GM18873 (cell line): Measurements from ENCODE around the gene DOCK2.

ENCODE experiments used
- ATAC-seq: cut with Tn5 transposase; IDR thresholded peaks from one replicate; pipeline ENCODE4 v1.9.1; 2021; ENCODE audit warnings: mild to moderate bottlenecking, moderate library complexity, moderate number of reproducible peaks; ENCODE audit not compliant: unreplicated experiment, low FRiP score

Gene DOCK2

DNA sequence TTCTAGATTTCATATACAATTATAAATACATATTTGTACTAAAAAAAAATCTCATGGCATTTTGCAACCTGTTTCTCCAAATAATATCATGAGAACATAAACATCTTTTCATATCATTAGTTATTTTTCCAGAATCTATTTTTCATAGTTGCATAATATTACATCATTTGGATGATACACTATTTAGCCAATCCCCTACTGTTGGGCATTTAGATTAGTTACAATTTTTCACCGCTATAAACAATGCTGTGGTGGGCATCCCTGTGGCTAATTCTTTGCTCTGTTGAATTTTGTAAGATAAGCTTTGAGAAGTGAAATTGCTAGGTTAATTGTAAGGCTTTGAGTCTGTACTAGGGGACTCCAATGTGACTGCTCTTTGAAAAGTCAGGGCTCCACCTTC is 466.4 kb downstream of the DOCK2 start:
- no peak for ATAC-seq

- ATAC-seq, result no peak
Measured at GRCh38 chr5:170104299-170104698, 467.2 kb downstream of the DOCK2 start.

DNA sequence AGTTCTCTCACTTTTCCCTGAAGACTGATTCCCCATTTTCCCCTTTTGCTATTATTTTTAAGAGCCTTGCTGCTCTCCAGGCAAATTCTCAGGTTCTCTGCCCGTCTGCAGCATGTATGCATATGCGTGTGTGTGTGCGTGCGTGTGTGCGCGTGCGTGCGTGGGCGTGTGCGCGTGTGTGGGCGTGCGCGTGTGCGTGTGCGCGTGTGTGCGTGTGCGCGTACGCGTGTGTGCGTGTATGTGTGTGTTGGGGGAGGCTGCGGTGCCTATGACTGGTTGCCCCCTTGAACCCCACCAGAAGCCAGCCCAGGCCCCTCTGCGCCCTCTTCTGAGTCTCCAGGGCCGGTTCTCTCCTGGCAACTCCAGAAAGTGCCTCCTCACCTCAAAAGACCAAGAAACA is 467.6 kb downstream of the DOCK2 start:
- no peak for ATAC-seq

- ATAC-seq, result no peak
Measured at GRCh38 chr5:170105642-170106611, 468.9 kb downstream of the DOCK2 start, which contains the start of gene FOXI1. Gene FOXI1 (plus strand): TSS chr5:170105897. CDS start chr5:170105958, 61 bp downstream.

DNA sequence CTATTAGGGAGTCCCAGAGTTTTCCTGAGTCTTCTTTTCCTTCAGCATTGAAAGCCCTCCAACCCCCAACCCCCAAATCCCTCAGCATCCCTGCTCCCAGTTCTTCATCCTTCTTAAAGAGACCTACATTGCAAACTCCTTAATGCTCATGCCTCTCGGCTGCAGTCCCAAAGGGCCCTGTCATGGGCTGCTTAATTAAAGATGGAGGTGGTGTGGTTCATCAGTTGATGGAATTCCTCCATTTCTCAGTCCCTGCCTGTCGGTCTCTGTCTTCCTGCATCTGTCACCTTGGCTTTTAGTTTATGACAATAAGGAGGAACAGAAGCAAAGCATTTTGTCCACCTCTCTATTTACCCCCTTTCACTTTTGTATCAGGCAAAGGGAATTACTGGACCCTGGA is 470.6 kb downstream of the DOCK2 start:
- no peak for ATAC-seq

DNA sequence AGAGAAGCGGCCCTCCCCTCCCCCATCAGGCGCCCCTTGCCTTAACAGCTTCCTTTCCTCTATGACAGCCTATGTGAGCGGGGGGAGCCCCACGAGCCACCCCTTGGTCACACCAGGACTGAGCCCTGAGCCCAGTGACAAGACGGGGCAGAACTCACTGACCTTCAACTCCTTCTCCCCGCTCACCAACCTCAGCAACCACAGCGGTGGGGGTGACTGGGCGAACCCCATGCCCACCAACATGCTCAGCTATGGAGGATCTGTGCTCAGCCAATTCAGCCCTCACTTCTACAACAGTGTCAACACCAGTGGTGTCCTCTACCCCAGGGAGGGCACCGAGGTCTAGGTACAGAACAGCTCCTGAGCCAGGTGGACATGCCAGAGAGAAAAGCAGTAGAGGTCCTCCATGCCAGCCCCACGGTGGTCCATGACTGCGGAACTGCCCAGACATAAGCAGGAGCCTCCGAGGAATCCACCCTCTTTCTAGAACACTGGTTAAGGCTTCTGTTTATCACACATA is 471.3 kb downstream of the DOCK2 start:
- no peak for ATAC-seq

- ATAC-seq, result no peak
Measured at GRCh38 chr5:170109059-170110031, 472.3 kb downstream of the DOCK2 start.

DNA sequence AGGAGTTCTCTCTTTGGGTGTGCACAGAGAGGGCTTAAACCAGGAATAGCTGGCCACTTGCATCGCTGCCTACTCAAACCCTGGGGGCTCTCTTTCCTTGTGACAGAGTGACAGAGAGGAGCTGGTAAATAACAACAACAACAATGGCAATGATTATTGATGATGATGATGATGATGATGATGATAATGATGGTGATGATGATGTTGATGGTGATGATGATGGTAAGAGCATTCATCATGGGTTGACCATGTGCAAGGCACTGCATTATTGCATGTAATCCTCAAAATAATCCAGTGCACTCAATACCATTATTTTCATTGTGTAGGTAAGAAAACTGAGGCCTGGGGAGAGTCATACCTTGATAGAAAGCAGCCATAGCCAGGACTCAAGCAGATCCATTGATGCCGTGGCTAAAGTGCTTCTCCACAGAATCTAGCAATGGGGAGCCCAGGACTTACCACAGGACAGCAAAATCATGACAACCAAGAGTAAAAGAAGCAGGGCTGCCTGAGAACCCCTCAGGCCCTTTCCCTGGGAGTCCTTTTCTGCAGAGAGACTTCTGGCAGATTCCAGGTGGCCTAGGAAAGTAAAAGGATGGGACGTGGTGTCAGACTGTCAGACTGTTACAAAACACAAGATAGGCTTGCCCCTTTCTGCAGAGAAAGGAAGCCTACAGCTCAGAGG is 473.5 kb downstream of the DOCK2 start:
- ATAC-seq, result no peak

DNA sequence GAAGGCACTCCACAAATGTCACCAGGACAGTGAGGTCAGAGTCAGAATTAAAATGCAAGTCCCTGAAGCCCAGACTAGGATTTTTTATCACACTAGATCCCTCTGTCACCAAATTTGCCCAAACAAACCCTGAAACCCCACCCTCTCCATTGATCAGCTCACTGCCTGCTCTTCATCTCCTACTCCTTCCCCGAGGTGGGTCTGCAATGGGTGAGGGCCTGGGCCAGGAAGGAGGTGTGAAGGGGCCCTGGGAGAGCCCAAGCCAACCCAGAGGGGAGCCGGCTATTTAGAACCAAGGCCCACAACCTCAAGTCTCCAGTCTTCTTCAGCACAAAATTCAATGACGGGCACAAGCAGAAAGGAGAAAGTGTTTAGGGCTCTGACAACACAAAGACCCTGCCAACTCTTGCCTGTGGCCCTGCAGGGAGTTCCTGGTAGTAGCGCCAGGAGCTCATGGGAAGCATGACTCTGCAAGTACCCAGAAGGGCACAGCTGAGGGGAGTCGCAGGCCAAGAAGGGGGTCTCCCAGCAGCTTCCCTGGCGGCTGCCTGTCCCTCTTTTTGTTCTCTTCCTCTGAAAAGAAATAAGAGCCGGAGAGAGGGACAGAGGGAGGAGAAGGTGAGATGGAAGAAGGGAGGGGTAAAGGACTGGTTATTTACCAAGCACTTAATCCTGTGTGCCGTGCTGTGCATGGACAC is 474.2 kb downstream of the DOCK2 start:
- ATAC-seq, result no peak

DNA sequence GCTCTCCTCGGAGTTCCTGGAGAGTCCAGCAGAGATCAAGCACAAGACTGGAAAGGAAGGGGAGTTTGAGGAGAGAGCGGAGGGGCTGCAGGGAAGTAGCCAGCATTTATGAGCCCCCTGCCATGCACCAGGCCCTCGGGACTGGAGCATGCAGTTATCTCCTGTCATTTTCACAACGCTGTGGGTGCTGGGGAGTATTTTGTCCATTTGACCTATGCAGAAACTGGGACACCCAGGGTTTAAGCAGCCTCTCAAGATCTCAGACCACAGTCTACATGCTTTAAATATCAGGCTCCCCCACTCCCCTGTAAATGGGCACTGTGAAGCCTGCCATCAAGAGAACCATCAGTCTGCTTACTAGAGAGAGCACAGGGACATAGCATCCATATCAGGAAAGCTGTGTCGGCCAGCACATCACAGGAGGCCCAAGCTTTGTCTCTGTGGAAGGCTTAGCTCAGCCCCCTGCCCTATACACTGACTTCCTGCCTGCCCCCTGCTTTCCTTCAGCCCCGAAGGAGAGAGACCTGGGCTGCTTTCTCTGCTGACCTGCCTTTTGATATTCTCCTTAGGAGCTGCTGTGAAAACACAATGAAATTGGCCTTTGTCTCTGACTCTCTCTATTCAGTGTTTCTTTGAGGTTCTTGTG is 475.9 kb downstream of the DOCK2 start:
- no peak for ATAC-seq

DNA sequence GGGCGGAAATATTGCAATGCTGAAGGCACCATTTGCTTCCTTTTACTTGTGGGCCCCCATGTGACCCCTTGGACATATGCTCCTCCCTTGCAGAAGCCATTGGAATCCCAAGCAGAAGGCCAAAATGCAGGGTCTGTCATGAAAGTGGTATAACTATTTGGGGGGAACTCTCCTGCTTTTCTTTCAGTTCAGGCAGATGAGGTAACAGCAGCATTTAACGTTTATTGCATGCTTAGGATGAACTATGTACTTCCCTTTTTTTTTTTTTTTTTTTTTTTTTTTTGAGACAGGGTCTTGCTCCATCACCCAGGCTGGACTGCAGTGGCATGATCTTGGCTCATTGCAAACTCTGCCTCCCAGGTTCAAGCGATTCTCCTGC is 476.4 kb downstream of the DOCK2 start:
- no peak for ATAC-seq

DNA sequence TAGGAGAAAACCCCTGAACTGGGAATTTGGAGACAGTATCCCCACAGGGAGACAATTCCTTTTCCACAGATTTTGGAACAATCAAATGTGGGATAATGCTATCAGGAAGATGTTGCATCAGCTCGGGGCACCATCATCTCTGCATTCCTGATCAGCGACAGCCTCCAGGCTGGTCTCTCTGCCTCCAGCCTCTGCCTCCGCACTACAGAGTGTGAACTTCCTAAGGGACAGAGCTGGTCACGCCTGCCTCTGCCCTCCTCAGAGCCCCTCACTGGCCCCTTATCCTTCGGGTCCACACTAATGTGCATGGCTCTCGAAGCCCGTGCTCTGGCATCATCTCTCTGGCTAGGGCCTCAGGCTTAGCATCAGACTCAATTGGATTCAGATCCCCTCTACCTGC is 477.2 kb downstream of the DOCK2 start:
- no peak for ATAC-seq

DNA sequence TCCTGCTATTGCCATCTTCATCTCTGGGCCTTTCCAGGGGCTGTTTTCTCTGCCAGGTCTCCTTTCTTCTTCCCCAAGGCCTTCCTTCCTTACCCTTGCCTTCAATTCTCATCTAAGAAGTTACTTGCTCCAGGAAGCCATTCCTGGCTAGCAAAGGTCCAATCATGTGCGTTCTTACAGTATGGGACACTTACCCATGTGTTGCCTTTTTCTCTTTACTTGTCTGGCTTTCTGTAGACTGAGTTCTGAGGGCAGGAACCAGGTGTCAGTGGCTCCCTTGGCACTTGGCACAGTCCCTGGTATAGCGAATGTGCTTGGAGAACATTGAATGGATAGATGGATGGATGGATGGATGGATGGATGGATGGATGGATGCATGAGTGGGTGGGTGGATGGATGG is 478.9 kb downstream of the DOCK2 start:
- no peak for ATAC-seq

DNA sequence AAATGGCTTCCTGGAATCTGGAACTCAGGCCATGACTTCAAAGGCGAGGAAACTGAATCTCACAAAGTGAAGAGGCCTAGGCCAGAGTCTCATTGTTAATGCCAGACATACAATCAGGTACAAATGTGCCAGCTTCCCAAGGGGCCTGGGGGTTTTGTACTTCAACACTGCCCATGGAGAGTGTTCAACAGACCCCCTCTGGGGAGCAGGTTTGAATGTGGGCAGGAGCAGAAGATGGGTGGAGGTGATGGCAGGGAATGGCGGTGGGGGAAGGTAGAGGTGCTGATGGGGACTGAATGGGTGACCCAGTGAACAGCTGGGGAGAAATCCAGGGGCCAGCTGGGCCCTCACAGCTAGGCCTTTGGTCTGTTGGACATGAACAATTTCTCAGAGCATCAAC is 480.7 kb downstream of the DOCK2 start:
- no peak for ATAC-seq

DNA sequence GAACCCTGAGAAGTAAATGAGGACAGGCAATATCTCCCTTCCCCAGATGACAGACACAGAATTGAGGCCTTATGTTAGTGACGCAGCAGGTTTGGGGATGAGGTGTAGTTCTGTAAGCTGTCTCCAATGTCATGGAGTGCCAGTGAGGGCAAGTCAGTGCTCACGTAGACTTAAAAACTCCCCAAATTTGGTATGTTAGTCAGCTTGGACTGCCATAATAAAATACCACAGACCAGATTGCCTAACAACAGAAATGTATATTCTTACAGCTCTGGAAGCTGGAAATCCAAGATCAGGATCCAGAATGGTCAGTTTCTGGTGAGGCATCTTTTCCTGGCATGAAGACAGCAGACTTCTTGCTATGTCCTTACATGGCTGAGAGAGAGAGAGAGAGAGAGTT is 483.5 kb downstream of the DOCK2 start:
- no peak for ATAC-seq

DNA sequence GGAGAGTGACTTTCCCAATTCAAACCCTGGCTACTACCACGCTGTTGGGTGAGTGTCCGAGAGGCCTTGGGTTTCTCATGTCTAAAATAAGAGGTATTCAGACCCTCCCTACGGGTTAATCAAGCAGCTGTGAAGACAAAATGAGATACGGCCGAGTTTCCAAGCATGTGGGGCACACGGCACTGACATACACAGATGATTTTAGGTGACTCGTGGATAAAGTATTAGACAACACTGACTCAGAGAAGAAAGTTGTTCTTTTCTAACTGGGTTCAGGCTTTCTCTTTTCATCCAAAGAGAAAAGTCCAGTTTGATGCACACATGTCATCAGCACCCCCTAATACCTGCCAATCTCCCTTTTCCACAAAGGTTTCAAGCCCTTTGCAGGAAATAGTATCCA is 484.2 kb downstream of the DOCK2 start:
- no peak for ATAC-seq

GRCh38 chr5:170126061-170126460 is 489.0 kb downstream of the DOCK2 start:
- no peak for ATAC-seq

GRCh38 chr5:170126626-170127025 is 489.6 kb downstream of the DOCK2 start:
- ATAC-seq, result no peak

- ATAC-seq, result no peak
Measured at GRCh38 chr5:170131235-170131634, 494.2 kb downstream of the DOCK2 start.
